ENCODE measurements around the gene CRYZ.

DNA sequence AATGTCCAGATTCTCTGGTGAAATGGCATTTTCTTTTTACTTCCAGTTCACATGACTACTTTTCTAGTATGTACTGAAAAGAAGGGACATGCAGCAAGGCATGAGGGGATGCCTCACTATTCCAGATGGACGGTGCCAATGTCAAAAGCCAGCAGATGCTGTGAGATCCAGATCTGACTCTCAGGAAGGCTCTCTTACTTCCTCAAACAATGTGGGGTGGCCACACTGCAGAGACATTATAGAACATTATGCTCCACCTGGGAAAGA lies 17.7 kb downstream of the CRYZ start:
- TF ChIP-seq, protein P1, sequence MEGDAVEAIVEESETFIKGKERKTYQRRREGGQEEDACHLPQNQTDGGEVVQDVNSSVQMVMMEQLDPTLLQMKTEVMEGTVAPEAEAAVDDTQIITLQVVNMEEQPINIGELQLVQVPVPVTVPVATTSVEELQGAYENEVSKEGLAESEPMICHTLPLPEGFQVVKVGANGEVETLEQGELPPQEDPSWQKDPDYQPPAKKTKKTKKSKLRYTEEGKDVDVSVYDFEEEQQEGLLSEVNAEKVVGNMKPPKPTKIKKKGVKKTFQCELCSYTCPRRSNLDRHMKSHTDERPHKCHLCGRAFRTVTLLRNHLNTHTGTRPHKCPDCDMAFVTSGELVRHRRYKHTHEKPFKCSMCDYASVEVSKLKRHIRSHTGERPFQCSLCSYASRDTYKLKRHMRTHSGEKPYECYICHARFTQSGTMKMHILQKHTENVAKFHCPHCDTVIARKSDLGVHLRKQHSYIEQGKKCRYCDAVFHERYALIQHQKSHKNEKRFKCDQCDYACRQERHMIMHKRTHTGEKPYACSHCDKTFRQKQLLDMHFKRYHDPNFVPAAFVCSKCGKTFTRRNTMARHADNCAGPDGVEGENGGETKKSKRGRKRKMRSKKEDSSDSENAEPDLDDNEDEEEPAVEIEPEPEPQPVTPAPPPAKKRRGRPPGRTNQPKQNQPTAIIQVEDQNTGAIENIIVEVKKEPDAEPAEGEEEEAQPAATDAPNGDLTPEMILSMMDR (conservative IDR thresholded peaks at IDR 0.05): no peak
- TF ChIP-seq ZFX (IDR thresholded peaks at IDR 0.05): no peak

All from C4-2B (cell line).